Measurements from ENCODE around the gene IER3. TPM values are rescaled to one million over a fixed set of nuclear protein-coding genes. Genes with fewer than 3 reads are reported as not detected.
"Not testable (repeated sequence)": the region's sequence is repeated elsewhere in the genome, so short reads cannot be mapped to it uniquely, and the experiment has no call there.

IER3 gene
- polyA plus RNA-seq, 4 donors = 19.5 to 27.0 (median 25.1) TPM

DNA sequence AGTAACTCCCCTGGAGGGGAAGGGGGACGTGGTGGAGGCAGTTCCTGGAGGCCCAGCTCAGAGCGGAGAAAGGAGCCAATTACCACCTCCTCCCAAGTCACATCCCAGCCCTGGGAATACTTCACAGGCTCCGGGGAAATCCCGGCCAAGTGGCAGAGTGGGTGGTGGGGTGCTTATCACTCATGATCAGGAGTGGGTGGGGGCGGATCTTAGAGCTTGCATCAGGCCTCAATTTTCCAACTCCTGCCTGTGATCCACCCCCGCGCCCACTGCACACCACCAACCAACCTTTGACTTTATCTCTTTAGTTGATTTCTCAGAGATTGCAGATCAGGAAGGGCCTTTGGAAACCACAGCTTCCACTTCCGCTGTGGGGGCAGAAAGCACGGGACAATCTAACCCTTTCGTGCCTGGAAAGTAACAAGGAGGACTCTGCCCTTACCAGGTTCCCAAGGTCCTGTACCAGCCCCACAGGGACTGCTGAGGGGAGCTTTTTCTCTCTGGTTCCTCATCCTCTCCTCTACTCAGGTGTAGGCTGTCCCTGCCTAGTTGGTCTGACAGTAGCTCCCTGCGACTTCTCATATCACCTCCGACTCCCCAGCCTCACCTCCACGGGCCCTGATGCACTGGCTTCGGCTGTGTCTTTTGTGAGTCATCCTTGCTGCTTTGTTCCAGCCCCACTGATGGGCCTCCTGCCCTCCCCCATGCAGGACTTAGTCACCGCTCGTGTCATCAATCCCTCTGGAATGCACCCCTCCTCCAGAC is 24.9 kb upstream of the IER3 start:
- DNase-seq (ENCODE audit: low read depth in 4 of 4, low spot score in 3 of 4) = no peak

DNA sequence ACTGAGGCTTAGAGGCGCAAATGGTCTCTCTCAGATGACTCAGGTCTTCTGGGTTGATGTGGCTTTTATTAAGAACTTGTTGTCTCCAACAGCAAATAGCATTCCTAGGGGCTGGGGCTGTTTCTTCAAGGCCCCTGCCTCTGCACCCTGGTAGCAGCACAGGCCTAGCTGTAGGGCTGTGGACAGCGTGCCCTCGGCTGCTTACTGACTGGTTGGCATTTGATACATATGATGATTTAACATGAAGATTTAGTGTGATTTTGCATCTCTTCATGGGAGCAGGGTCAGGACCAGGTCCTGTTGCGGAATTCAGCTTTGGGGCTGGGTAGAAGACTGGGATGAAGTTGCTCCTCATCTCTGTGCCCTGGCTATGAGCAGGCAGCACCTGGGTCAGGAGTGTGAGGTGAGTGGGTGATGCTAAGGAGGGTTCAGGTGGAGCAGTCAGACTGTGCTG is 24.3 kb upstream of the IER3 start:
- DNase-seq (ENCODE audit: low read depth in 4 of 4, low spot score in 3 of 4) = no peak

DNA sequence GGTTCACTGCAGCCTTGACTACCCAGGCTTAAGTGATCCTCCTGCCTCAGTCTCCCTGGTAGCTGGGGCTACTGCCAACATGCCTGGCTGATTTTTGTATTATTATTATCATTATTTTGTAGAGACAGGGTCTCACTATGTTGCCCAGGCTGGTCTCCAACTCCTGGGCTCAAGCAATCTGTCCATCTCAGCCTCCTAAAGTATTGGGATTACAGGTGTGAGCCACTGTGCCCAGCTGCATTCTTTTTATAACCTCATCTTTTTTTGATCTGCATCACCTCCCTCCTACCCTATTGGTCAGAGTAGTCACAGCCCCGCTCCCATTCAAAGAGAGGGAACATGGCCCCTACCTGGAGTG is 23.6 kb upstream of the IER3 start:
- DNase-seq (ENCODE audit: low read depth in 4 of 4, low spot score in 3 of 4) = no peak

DNA sequence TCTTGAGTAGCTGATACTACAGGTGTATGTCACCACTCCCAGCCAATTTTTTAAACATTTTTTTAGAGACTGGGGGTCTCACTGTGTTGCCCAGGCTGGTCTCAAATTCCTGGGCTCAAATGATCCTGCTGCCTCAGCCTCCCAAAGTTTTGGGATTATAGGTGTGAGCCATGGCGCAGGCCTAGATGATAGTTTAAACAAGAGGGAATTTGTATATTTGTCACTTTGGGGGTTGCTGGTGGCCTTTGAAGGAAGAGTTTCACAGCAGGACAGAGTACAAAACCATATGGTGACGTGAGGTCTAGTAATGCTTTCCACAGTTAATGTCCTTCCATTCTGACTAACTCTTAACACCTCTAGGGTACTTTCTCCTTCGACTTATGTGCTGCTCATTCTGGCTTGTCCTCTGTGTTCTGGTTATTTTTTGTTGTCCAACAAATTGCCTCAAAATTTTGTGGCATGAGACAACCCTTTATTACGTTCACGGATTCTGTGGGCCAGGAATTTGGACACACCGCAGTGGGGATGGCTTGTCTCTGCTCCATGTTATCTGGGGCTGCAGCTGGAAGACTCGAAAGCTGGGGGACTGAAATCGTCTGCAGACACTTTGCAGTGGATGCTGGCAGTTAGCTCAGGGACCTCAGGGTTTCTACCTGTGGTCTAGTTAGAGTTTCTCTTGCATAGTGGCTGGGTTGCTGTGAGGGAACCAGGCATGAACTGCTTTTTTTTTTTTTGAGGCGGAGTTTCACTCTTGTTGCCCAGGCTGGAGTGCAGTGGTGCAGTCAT is 23.0 kb upstream of the IER3 start:
- no peak for DNase-seq (ENCODE audit: low read depth in 4 of 4, low spot score in 3 of 4)

DNA sequence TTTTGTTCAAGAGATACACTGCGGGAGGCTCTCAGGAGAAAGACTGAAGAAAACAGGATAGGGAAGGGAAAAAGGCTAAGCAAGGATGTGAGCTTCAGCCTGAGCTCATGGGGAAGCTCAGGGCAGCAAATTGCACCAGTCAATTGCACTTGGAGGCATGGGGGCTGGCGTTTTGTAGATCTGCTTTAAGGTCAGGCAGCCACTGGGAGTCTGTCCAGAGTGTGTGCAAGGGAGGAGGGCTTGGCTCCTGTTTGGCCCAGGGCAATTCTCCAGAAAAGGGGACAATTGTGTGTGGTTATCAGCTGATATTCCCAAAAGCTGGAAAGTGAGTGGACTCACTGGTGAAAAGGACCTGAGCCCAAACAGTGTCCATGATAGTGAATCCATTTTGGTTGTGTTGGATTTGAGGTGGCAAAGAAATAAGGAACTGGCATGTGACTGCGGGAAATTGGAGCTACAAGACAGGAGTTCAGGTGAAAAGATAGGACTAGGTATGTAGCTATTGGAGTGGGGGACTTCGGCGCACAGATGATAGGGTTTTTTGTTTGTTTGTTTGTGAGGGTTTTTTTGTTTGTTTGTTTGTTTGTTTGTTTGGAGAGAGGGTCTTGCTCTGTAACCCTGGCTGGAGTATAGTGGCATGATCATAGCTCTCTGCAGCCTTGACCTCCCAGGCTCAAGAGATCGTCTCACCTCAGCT is 22.3 kb upstream of the IER3 start:
- no peak for DNase-seq (ENCODE audit: low read depth in 4 of 4, low spot score in 3 of 4)

DNA sequence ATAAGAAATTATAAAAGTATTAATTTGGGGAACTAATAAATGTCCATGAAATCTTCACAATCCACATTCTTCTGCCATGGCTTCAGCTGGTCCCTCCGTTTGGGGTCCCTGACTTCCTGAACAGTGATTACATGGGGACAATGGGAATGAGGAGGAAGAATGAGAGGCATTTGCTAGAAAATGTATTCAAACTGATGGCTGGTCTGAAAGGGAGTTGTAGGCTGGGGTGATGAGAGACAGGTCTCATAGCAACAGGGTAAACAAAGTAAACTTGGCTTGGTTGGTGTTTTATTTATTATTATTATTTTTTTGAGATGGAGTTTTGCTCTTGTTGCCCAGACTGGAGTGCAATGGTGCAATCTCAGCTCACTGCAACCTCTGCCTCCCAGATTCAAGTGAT is 21.1 kb upstream of the IER3 start:
- not testable (repeated sequence) for DNase-seq (ENCODE audit: low read depth in 4 of 4, low spot score in 3 of 4)

DNA sequence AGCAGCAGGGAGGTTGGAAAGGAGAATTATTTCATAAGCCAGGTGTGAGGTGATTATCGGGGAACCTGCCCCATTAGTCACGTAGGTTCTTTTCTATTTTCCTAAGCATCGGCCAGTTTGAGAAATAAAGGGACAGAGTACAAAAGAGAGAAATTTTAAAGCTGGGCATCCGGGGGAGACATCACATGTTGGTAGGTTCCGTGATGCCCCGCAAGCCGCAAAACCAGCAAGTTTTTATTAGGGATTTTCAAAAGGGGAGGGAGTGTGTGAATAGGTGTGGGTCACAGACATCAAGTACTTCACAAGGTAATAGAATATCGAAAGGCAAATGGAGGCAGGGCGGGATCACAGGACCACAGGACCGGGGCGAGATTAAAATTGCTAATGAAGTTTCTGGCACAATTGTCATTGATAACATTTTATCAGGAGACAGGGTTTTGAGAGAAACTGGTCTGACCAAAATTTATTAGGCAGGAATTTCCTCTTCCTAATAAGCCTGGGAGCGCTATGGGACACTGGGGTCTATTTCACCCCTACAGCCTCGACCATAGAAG is 20.2 kb upstream of the IER3 start:
- DNase-seq (ENCODE audit: low read depth in 4 of 4, low spot score in 3 of 4) = not testable (repeated sequence)

DNA sequence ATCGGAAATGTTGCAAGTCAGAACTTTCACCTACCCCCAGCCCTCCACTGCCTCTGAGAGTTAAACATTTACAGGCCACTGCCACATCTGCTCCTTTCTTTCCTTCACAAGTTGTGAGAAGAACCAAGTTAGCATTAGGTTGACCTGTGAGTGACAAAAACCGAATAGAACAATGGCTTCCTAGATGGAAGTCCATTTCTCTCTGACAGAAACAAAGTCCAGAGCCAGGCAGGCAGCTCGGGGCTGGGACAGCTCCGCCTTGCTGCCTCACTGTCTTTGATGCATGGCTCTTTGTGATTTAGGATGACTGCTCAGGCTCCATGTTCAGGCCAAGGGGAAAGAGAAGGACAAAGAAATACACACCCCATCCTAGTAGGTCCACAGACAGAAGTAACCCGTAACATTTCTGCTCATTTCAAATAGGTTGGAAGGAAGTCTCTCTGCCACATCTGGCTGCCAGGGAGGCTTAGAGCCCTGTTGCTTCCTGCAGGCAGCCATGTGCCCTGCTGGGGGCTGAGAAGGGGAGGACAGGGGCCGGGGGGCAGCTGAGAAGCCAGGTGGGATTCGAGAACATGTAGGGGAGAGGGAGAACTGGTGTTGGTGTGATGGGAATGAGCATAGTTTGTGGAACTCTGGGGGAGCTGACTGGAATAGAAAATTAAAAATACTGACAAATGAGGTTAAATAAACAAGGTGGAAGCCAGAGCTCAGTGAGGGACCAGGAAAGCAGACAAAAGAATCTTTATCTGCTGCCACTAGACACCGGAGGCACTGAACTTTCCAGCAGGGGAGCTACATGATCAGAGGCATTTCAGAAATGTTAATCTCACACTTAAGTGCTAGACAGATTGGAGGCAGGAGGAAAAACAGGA is 19.5 kb upstream of the IER3 start:
- no peak for DNase-seq (ENCODE audit: low read depth in 4 of 4, low spot score in 3 of 4)

DNA sequence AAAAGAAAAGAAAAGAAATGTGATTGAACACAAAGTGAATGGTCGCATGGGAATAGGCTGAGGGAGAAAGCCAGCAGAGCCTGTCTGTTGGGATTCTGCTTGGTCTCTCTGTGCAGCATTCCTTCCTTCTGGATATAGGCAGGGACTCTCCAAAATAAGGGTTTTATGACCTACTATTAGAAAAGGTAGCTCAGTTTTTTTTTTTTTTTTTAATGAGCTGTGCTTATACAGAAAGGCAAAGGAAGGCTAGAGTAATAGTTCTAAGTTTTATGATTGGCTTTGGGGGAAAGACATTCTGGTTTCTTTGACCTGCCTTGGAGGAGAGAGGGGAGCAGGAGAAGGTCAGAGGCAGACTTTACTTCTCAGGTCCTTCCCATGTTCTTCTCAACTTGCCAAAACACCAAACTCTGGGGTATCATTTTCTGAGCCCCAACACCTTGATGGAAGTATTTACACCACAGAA is 18.8 kb upstream of the IER3 start:
- no peak for DNase-seq (ENCODE audit: low read depth in 4 of 4, low spot score in 3 of 4)

DNA sequence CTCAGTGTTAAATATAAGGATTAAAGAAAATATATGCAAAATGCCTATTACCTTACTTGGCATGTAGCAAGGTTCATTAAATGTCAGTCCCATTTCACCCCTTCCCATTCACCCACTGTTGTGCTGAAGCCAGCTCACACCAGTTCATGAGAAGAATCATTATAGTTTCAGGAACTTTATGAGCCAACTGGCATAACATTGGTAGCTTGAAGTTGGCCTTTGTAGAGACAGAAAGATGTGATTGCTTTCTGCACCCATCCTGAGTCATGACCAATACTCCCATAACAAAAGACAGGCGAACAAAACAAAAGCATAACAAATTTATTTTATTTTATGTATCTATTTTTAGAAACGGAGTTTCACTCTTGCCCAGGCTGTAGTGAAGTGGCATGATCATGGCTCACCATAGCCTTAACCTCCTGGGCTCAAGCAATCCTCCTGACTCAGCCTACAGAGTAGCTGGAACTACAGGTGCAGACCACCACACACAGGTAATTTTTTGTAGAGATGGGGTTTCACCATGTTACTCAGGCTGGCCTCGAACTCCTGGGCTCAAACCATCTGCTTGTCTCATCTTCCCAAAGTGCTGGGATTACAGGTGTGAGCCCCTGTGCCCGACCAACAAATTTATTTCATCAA is 17.6 kb upstream of the IER3 start:
- no peak for DNase-seq (ENCODE audit: low read depth in 4 of 4, low spot score in 3 of 4)

DNA sequence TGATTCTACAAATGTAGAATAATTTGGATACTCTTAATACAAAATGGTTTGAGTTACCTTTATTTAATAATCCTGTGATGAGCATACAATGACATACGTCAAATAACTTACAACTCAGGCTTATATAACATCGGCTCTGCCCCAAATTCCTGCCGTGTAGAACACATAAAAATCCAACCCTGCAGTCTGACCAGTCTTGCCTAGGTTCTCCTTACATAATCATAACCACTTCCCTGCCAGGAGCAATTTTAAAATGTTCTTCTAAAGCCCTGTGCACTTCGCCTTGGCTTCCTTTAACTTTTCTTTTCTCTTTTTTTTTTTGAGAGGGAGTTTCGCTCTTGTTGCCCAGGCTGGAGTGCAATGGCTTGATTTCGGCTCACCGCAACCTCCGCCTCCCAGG is 16.2 kb upstream of the IER3 start:
- DNase-seq (ENCODE audit: low read depth in 4 of 4, low spot score in 3 of 4) = no peak

DNA sequence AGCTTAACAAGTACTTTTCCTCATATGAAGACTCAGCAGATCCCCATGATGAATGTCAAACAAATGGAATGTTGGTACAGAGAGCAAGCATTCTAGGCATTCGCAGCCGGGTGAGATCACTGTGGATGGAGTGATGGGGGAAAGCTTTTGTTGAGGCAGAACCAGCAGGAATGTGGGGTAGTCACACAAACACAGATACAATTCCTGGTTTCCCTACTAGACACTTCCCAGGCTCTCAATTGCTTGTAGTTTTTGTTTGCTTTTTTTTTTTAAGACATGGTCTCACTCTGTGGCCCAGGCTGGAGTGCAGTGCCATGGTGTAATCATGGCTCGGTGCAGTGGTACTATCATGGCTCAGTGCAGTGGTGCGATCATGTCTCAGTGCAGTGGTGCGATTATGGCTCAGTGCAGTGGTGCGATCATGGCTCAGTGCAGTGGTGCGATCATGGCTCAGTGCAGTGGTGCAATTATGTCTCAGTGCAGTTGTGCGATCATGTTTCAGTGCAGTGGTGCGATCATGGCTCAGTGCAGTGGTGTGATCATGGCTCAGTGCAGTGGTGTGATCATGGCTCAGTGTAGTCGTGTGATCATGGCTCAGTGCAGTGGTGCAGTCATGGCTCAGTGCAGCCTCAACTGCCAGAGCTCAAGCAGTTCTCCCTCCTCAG is 15.4 kb upstream of the IER3 start:
- no peak for DNase-seq (ENCODE audit: low read depth in 4 of 4, low spot score in 3 of 4)

DNA sequence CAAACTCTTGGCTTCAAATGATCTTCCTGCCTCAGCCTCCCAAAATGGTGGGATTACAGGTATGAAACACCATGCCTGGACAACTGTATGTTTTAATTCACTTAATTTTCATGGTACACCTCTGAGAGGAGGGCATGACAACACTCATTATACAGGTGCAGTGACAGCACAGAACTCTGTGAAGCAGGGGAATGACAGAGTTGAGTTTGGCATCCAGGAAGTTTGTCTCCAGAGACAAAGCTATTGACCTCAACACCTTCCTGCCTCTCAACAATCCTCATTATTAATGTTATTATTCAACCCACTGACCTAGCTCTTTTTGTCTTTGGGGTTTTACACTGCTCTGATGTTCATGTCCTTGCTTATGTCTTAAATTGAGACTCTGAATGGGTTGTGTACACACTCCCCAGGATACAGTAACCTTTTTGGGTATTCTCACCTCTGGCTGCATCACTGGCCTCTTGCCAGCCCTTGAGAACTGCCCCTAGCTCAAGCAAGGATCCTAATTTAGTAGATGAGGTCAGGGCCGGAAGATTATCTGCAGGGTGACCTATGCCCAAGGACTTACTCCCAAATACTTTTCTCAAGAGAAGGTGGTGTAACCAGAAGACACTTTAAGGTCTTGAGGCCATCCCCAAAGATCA is 13.0 kb upstream of the IER3 start:
- no peak for DNase-seq (ENCODE audit: low read depth in 4 of 4, low spot score in 3 of 4)

DNA sequence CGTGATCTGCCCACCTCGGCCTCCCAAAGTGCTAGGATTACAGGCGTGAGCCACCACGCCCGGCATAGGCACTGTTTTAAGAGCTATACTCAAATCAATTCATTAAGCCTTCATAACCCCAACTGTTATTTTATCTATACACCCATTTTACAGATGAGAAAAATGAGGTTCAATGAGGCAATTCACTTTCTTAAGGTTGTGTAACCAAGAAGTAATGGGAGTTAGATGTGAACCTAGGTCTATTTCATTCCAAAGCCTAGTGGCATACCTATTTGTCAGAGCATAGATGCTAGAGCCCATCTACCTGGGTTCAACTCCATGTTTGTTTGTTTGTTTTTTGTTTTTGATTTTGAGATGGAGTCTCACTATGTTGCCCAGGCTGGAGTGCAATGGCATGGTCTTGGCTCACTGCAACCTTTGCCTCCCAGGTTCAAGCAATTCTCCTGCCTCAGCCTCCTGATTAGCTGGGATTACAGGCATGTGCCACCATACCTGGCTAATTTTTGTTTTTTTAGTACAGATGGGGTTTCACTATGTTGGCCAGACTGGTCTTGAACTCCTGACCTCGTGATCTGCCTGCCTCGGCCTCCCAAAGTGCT is 12.2 kb upstream of the IER3 start:
- not testable (repeated sequence) for DNase-seq (ENCODE audit: low read depth in 4 of 4, low spot score in 3 of 4)

DNA sequence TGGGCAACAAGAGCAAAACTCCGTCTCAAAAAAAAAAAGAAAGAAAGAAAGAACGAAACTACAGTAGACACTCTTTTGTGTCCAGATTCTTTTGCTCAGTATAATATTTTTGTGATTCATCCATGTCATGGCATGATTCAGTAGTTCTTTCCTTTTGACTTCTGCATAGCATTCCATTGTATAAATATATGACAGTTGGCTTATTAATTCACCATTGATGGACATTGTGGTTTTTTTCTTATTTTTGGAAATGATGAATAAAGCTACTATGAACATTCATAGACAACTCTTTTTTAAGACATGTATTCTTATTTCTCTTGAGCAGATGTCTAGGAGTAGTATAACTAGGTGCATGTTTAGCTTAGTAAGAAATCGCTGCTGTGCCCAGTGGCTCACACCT is 10.3 kb upstream of the IER3 start:
- no peak for DNase-seq (ENCODE audit: low read depth in 4 of 4, low spot score in 3 of 4)

DNA sequence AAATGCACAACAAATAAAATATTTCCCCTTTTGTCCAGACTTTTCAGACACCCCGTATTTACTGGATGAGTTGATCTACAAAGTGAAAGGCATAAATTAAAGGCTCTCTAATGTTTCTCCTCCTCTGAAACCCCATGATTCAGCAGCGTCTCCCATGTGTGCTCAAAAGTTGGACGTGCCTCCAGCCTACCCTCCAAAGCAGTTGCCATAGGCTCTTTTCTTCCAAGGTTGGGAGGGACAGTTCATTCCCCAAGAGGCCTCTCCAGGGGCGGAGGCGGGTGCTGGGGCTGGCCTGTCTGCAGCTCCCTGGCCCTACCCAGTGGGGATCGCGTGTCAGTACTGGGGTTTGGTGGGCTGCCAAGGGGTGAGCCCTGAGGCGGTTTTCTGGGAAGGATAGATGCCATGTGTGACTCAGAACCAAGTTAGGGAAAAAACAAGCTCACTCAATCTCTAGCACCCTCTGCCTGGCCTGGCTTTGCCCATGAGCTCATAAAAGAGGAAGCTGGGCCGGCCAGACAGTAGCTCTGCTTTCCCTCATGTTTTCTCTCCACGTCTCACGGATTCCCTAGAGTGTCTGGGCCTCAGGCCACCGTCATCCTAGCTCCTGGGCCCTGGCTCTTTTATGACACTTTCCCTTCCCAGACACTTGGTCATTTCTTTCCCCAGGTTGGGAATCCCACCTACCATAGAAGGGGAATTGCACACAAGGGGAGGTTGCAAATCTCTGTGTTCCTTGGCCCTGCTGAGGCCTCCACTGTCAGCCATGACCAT is 8.0 kb upstream of the IER3 start:
- DNase-seq (ENCODE audit: low read depth in 4 of 4, low spot score in 3 of 4) = no peak

DNA sequence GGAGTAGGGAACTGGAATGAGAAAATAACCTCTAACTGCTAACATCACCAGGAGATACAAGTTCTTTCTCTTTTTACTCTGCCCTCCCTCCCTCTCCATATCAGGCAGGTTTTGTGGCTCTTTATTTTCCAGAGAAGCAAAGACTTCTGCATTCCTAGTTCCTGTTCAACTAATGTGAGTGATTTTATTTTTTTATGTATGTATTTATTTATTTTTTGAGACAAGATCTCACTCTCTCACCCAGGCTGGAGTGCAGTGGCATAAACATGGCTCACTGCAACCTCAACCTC is 6.0 kb upstream of the IER3 start:
- DNase-seq (ENCODE audit: low read depth in 4 of 4, low spot score in 3 of 4) = no peak
